Loucy (cell line): ENCODE results near the gene ANKRD27.

ENCODE experiments used
- H2AFZ ChIP-seq: fragments of 200-600 bp; sonication (generic); 2 replicates; pipeline ENCODE4 v1.6.0; 2016; ENCODE audit warnings: antibody characterized with exemption, mild to moderate bottlenecking, low read length, moderate library complexity
- H3F3A ChIP-seq: fragments of 200-600 bp; 2 replicates; pipeline ENCODE4 v1.6.0; 2016; ENCODE audit warnings: antibody characterized with exemption, low read depth, mild to moderate bottlenecking
- H3K27me3 ChIP-seq: fragments of 200-600 bp; sonication (generic); 2 replicates; pipeline ENCODE4 v1.6.1; 2014; ENCODE audit warnings: low read length, mild to moderate bottlenecking; ENCODE audit not compliant: insufficient read depth, poor library complexity, severe bottlenecking
- H3K36me3 ChIP-seq: fragments of 200-600 bp; sonication (generic); 2 replicates; pipeline ENCODE4 v1.6.1; 2016; ENCODE audit warnings: low read length; ENCODE audit not compliant: insufficient read depth
- H3K4me1 ChIP-seq: fragments of 200-600 bp; sonication (generic); 2 replicates; pipeline ENCODE4 v1.5.1; 2014; ENCODE audit warnings: low read length, mild to moderate bottlenecking; ENCODE audit not compliant: insufficient read depth, poor library complexity, severe bottlenecking
- H3K4me2 ChIP-seq: fragments of 200-600 bp; sonication (generic); 2 replicates; pipeline ENCODE4 v1.6.0; 2014; ENCODE audit warnings: antibody characterized with exemption, low read length, low read depth, mild to moderate bottlenecking; ENCODE audit not compliant: poor library complexity, severe bottlenecking
- H3K4me3 ChIP-seq: fragments of 200-600 bp; sonication (generic); 2 replicates; pipeline ENCODE4 v1.5.1; 2014; ENCODE audit warnings: low read length, mild to moderate bottlenecking, mixed read lengths; ENCODE audit not compliant: poor library complexity, severe bottlenecking
- H3K79me2 ChIP-seq: fragments of 200-600 bp; sonication (generic); 2 replicates; pipeline ENCODE4 v1.6.1; 2014; ENCODE audit warnings: low read length; ENCODE audit not compliant: insufficient read depth
- H3K9ac ChIP-seq: fragments of 200-600 bp; sonication (generic); 2 replicates; pipeline ENCODE4 v1.6.0; 2014; ENCODE audit warnings: mild to moderate bottlenecking, low read depth, low read length, moderate library complexity; ENCODE audit not compliant: poor library complexity, severe bottlenecking
- H3K9me2 ChIP-seq: fragments of 200-600 bp; sonication (generic); replicated peaks from 2 replicates; pipeline ENCODE4 v1.6.1; 2016; ENCODE audit warnings: low read depth, low read length, mixed read lengths
- H3K9me3 ChIP-seq: fragments of 200-600 bp; sonication (generic); 2 replicates; pipeline ENCODE4 v1.6.1; 2014; ENCODE audit warnings: mild to moderate bottlenecking, antibody characterized with exemption, low read length, low read depth; ENCODE audit not compliant: insufficient read depth
- H4K20me1 ChIP-seq: fragments of 200-600 bp; sonication (generic); 2 replicates; pipeline ENCODE4 v1.6.0; 2014; ENCODE audit warnings: antibody characterized with exemption, low read length, mild to moderate bottlenecking; ENCODE audit not compliant: insufficient read depth, poor library complexity, severe bottlenecking
- CTCF ChIP-seq: fragments of 200-600 bp; sonication (generic); conservative IDR thresholded peaks from 2 replicates; pipeline ENCODE4 v1.5.1; 2014; ENCODE audit warnings: mild to moderate bottlenecking, antibody characterized with exemption, low read length
- EZH2phosphoT487 ChIP-seq: fragments of 200-600 bp; IDR thresholded peaks from 2 replicates; pipeline ENCODE4 v1.6.1; 2018; ENCODE audit warnings: antibody characterized with exemption, mild to moderate bottlenecking, moderate library complexity, borderline replicate concordance

Gene ANKRD27

GRCh38 chr19:32691291-32691951, 16.4 kb upstream of the ANKRD27 start, which contains the start of gene NUDT19:
NUDT19 (plus strand) TSS chr19:32691821; CDS start chr19:32691961, 140 bp downstream.
- H3K79me2 ChIP-seq = peaks cover 56% of the 10 kb centered on the region
- H3K4me1 ChIP-seq = peaks cover 37% of the 10 kb centered on the region
- TF ChIP-seq CTCF (no peak), EZH2phosphoT487 (no peak)

GRCh38 chr19:32688311-32688710, 13.3 kb upstream of the ANKRD27 start:
- H3K9me2 ChIP-seq = no peaks in the 10 kb centered on the region
- H3K9ac ChIP-seq = no peak overlapping the region
- no peaks in the 10 kb centered on the region for H3F3A ChIP-seq
- H3K9me3 ChIP-seq = no peaks in the 10 kb centered on the region
- peaks cover 13% of the 10 kb centered on the region for H3K4me1 ChIP-seq
- H3K4me2 ChIP-seq = no peak overlapping the region
- H3K4me3 ChIP-seq = no peak overlapping the region
- no peaks in the 10 kb centered on the region for H3K27me3 ChIP-seq
- TF ChIP-seq CTCF (no peak), EZH2phosphoT487 (no peak)
- H2AFZ ChIP-seq = no peak overlapping the region
- peaks cover 8% of the 10 kb centered on the region for H4K20me1 ChIP-seq
- peaks cover 25% of the 10 kb centered on the region for H3K79me2 ChIP-seq
- no peaks in the 10 kb centered on the region for H3K36me3 ChIP-seq

More at GRCh38 chr19:32691291-32691951, 16.4 kb upstream of the ANKRD27 start, which contains the start of gene NUDT19:
- Histone ChIP-seq H2AFZ (peak within 1 kb of the TSS; percentile 94), H3K9me3 (no peaks in the 10 kb centered on the region), H3K9ac (peak within 1 kb of the TSS; percentile 97), H3K4me2 (peak within 1 kb of the TSS; percentile 92), H3K4me3 (peak within 1 kb of the TSS; percentile 100), H3F3A (no peaks in the 10 kb centered on the region), H3K36me3 (no peaks in the 10 kb centered on the region), H3K27me3 (no peaks in the 10 kb centered on the region), H4K20me1 (peaks cover 31% of the 10 kb centered on the region), H3K9me2 (no peaks in the 10 kb centered on the region)

GRCh38 chr19:32687681-32688080, 12.7 kb upstream of the ANKRD27 start:
- Histone ChIP-seq H3F3A (no peaks in the 10 kb centered on the region), H3K4me1 (peaks cover 7% of the 10 kb centered on the region), H2AFZ (no peak overlapping the region), H3K36me3 (no peaks in the 10 kb centered on the region), H4K20me1 (peaks cover 3% of the 10 kb centered on the region), H3K4me3 (no peak overlapping the region), H3K79me2 (peaks cover 19% of the 10 kb centered on the region), H3K27me3 (no peaks in the 10 kb centered on the region), H3K9ac (no peak overlapping the region), H3K4me2 (no peak overlapping the region), H3K9me2 (no peaks in the 10 kb centered on the region), H3K9me3 (no peaks in the 10 kb centered on the region)
- TF ChIP-seq EZH2phosphoT487 = no peak
- TF ChIP-seq CTCF = no peak
